Esophagus squamous epithelium (tissue), 4 donors: Measurements from ENCODE around the gene CARMIL1.

ENCODE experiments used
- CTCF ChIP-seq, 6 experiments: fragments of 450-650 bp in 4 of 6; fragments of 200-600 bp in 2 of 6; sonication (generic) in 2 of 6; IDR thresholded peaks; one replicate each; pipeline ENCODE4 v1.5.1; 2016 to 2019; ENCODE audit warnings: antibody characterized with exemption in 6 of 6, mild to moderate bottlenecking in 4 of 6, moderate library complexity in 4 of 6
- POLR2A ChIP-seq, 4 donors: fragments of 450-650 bp; IDR thresholded peaks; one replicate each; pipeline ENCODE4 v1.6.1; 2017; ENCODE audit warnings: antibody characterized with exemption in 4 of 4, mild to moderate bottlenecking in 4 of 4, moderate library complexity in 3 of 4

DNA sequence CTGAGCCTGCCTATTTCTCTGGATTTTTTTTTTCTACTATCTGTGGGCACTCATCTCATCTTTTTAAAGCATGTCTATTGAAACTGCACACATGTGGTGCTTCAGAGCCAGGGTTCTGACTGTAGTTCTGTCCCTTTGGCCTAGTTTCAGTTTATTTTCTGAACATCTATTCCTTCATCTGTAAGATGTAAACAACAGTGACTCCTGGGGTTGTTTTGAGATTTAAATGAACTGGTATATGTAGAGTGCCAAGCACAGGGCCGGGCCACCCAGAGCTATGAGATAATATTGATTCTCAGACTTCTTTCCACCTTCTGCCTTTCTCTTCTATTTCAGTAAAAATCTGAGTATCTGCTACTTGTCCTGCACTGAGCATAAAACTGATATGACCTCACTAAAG, 185.1 kb downstream of the CARMIL1 start:
- TF ChIP-seq CTCF (IDR thresholded peaks at IDR 0.05), result no peak
- no peak for TF ChIP-seq POLR2A (IDR thresholded peaks at IDR 0.05)
